GM12875 (cell line): ENCODE measurements around the gene KCNMA1.

Experiments
- H3K4me3 ChIP-seq: one replicate; pipeline ENCODE4 v1.5.1; 2011; ENCODE audit warnings: low read depth, low read length, control low read depth
- CTCF ChIP-seq: IDR thresholded peaks from 2 replicates; pipeline ENCODE4 v1.5.1; 2011; ENCODE audit warnings: low read depth, mild to moderate bottlenecking, control low read depth, inconsistent platforms, low read length, moderate library complexity, borderline replicate concordance; ENCODE audit not compliant: insufficient read depth

Gene KCNMA1

GRCh38 chr10:77144656-77145055 is 493.0 kb downstream of the KCNMA1 start:
- no peak for TF ChIP-seq CTCF

GRCh38 chr10:77139252-77140160 is 498.1 kb downstream of the KCNMA1 start:
- TF ChIP-seq CTCF, result no peak
- H3K4me3 ChIP-seq, result no peak overlapping the region

More at GRCh38 chr10:77144656-77145055, 493.0 kb downstream of the KCNMA1 start:
- H3K4me3 ChIP-seq, result no peak overlapping the region

GRCh38 chr10:77138541-77138940 is 499.1 kb downstream of the KCNMA1 start:
- no peak for TF ChIP-seq CTCF
- H3K4me3 ChIP-seq, result no peak overlapping the region

GRCh38 chr10:77135555-77135954 is 502.1 kb downstream of the KCNMA1 start:
- no peak overlapping the region for H3K4me3 ChIP-seq
- no peak for TF ChIP-seq CTCF

GRCh38 chr10:77131214-77131613 is 506.4 kb downstream of the KCNMA1 start:
- no peak overlapping the region for H3K4me3 ChIP-seq
- TF ChIP-seq CTCF, result no peak

- TF ChIP-seq CTCF, result no peak
- no peak overlapping the region for H3K4me3 ChIP-seq
These were observed 510.4 kb downstream of the KCNMA1 start for GRCh38 chr10:77127243-77127642.

- no peak overlapping the region for H3K4me3 ChIP-seq
- TF ChIP-seq CTCF, result no peak
These were observed 512.4 kb downstream of the KCNMA1 start for GRCh38 chr10:77125231-77125630.
